ENCODE results near the gene UTS2R.

DNA sequence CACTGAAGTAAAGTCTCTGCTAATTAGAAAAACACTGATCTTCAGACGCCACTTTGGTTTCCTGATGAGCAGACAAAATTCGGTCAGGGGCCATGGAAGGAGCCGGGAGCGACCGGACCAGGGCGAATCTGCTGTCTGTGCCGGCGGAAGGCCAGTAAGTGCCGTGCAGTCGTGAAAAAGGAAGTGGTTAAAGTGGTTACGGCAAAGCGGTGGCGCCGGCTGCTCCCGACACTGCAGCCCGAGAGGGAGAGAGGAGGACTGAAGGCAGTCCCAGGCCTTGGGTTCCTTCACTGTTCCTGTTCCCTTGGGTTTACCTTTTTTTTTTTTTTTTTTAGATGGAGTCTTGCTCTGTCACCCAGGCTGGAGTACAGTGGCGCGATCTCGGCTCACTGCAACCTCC, 29.3 kb downstream of the UTS2R start:
- TF ChIP-seq, protein P1, sequence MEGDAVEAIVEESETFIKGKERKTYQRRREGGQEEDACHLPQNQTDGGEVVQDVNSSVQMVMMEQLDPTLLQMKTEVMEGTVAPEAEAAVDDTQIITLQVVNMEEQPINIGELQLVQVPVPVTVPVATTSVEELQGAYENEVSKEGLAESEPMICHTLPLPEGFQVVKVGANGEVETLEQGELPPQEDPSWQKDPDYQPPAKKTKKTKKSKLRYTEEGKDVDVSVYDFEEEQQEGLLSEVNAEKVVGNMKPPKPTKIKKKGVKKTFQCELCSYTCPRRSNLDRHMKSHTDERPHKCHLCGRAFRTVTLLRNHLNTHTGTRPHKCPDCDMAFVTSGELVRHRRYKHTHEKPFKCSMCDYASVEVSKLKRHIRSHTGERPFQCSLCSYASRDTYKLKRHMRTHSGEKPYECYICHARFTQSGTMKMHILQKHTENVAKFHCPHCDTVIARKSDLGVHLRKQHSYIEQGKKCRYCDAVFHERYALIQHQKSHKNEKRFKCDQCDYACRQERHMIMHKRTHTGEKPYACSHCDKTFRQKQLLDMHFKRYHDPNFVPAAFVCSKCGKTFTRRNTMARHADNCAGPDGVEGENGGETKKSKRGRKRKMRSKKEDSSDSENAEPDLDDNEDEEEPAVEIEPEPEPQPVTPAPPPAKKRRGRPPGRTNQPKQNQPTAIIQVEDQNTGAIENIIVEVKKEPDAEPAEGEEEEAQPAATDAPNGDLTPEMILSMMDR (IDR thresholded peaks at IDR 0.05) = no peak
- TF ChIP-seq POLR2A (IDR thresholded peaks at IDR 0.05) = no peak
